Ramos (cell line): ENCODE measurements around the gene BCOR.

Experiments used
- in situ Hi-C: fragments of 300-500 bp; cut with MboI; formaldehyde crosslinking; loops from one replicate; pipeline ENCODE4 v1.14.3; 2022; ENCODE audit warnings: low sequenced_read_pairs; ENCODE audit not compliant: unreplicated experiment

BCOR gene

GRCh38 chrX:40088299-40088625 lies 9.5 kb downstream of the BCOR start:
- in situ Hi-C loops: no loop called here

- in situ Hi-C loops: no loop called here
Observed at GRCh38 chrX:40087425-40088298, 10.1 kb downstream of the BCOR start.

GRCh38 chrX:40086569-40087335 lies 11.0 kb downstream of the BCOR start:
- in situ Hi-C loops: no loop called here

GRCh38 chrX:40085714-40086113 lies 12.0 kb downstream of the BCOR start:
- in situ Hi-C loops: no loop called here

GRCh38 chrX:40085102-40085551 lies 12.6 kb downstream of the BCOR start:
- in situ Hi-C loops: no loop called here

- in situ Hi-C loops: no loop called here
Observed at GRCh38 chrX:40084471-40085101, 13.2 kb downstream of the BCOR start.

GRCh38 chrX:40083979-40084359 lies 13.8 kb downstream of the BCOR start:
- in situ Hi-C loops: no loop called here

- in situ Hi-C loops: no loop called here
Observed at GRCh38 chrX:40083120-40083978, 14.4 kb downstream of the BCOR start.

GRCh38 chrX:40082447-40083119 lies 15.2 kb downstream of the BCOR start:
- in situ Hi-C loops: no loop called here

- in situ Hi-C loops: no loop called here
Observed at GRCh38 chrX:40081679-40082068, 16.1 kb downstream of the BCOR start.

- in situ Hi-C loops: no loop called here
Observed at GRCh38 chrX:40080894-40081678, 16.7 kb downstream of the BCOR start.

GRCh38 chrX:40079572-40079971 lies 18.2 kb downstream of the BCOR start:
- in situ Hi-C loops: no loop called here

- in situ Hi-C loops: no loop called here
Observed at GRCh38 chrX:40078489-40079227, 19.1 kb downstream of the BCOR start.

GRCh38 chrX:40077906-40078305 lies 19.9 kb downstream of the BCOR start:
- in situ Hi-C loops: no loop called here

- in situ Hi-C loops: no loop called here
Observed at GRCh38 chrX:40076750-40077575, 20.8 kb downstream of the BCOR start.

- in situ Hi-C loops: no loop called here
Observed at GRCh38 chrX:40074959-40075332, 22.8 kb downstream of the BCOR start.
